SK-MEL-5 (cell line): Measurements from ENCODE around the gene GLRA3. TPM values are rescaled to one million over a fixed set of nuclear protein-coding genes. Genes with fewer than 3 reads are reported as not detected.
"Not testable (repeated sequence)": the region's sequence is repeated elsewhere in the genome, so short reads cannot be mapped to it uniquely, and the experiment has no call there.

Experiments
- DNase-seq: peaks from one replicate; pipeline ENCODE4 v3.0.0-alpha.2; 2016; ENCODE audit warnings: low read depth, low spot score
- in situ Hi-C: cut with HindIII; loops from 2 replicates; pipeline ENCODE4 v1.10.0; 2016; ENCODE audit warnings: low sequenced_read_pairs, high pct_unique_total_duplicates, low pct_unique_long_range_greater_than_20kb
- total RNA-seq: library from RNA; depleted of rRNA; stranded (reverse); fragments of >200 nt; shearing (Covaris generic); gene quantifications from 2 replicates; pipeline ENCODE4 v1.2.3, GENCODE V29; 2014

Gene GLRA3
- total RNA-seq, 1 experiment from 2014 or later: not detected

GRCh38 chr4:174691876-174692275 lies 137.2 kb downstream of the GLRA3 start:
- in situ Hi-C loops, DNase-seq: not testable (repeated sequence)

- in situ Hi-C loops: no loop called here
Observed at GRCh38 chr4:174690665-174691064, 138.4 kb downstream of the GLRA3 start.

GRCh38 chr4:174689618-174690017 lies 139.4 kb downstream of the GLRA3 start:
- in situ Hi-C loops: no loop called here
- DNase-seq: no peak

More at GRCh38 chr4:174690665-174691064, 138.4 kb downstream of the GLRA3 start:
- DNase-seq: no peak

GRCh38 chr4:174686826-174687225 lies 142.2 kb downstream of the GLRA3 start:
- in situ Hi-C loops: no loop called here
- DNase-seq: no peak

- DNase-seq: no peak
- in situ Hi-C loops: no loop called here
Observed at GRCh38 chr4:174681723-174682300, 147.2 kb downstream of the GLRA3 start.

GRCh38 chr4:174674305-174674840 lies 154.7 kb downstream of the GLRA3 start:
- no peak for DNase-seq
- in situ Hi-C loops: no loop called here

- in situ Hi-C loops: no loop called here
- DNase-seq: no peak
Observed at GRCh38 chr4:174673865-174674264, 155.2 kb downstream of the GLRA3 start.

- in situ Hi-C loops: no loop called here
- DNase-seq: peak; percentile 13
Observed at GRCh38 chr4:174672276-174672675, 156.8 kb downstream of the GLRA3 start.

- peak; percentile 16 for DNase-seq
Observed at GRCh38 chr4:174669270-174669669, 159.8 kb downstream of the GLRA3 start.

GRCh38 chr4:174665799-174666198 lies 163.2 kb downstream of the GLRA3 start:
- DNase-seq: no peak
- in situ Hi-C loops: no loop called here

More at GRCh38 chr4:174669270-174669669, 159.8 kb downstream of the GLRA3 start:
- in situ Hi-C loops: no loop called here

- DNase-seq: no peak
- in situ Hi-C loops: no loop called here
Observed at GRCh38 chr4:174663216-174663615, 165.8 kb downstream of the GLRA3 start.

GRCh38 chr4:174658246-174658645 lies 170.8 kb downstream of the GLRA3 start:
- in situ Hi-C loops: no loop called here
- DNase-seq: no peak

- DNase-seq: no peak
Observed at GRCh38 chr4:174657472-174657871, 171.6 kb downstream of the GLRA3 start.

GRCh38 chr4:174654634-174655033 lies 174.4 kb downstream of the GLRA3 start:
- DNase-seq: no peak

More at GRCh38 chr4:174657472-174657871, 171.6 kb downstream of the GLRA3 start:
- in situ Hi-C loops: no loop called here

GRCh38 chr4:174650711-174651355 lies 178.2 kb downstream of the GLRA3 start:
- DNase-seq: peak; percentile 56
- in situ Hi-C loops: no loop called here

More at GRCh38 chr4:174654634-174655033, 174.4 kb downstream of the GLRA3 start:
- in situ Hi-C loops: no loop called here

- in situ Hi-C loops: no loop called here
- no peak for DNase-seq
Observed at GRCh38 chr4:174648812-174649211, 180.2 kb downstream of the GLRA3 start.

GRCh38 chr4:174646326-174646725 lies 182.7 kb downstream of the GLRA3 start:
- in situ Hi-C loops: no loop called here
- DNase-seq: no peak

GRCh38 chr4:174640146-174640545 lies 188.9 kb downstream of the GLRA3 start:
- DNase-seq: no peak
- in situ Hi-C loops: no loop called here

GRCh38 chr4:174635732-174636131 lies 193.3 kb downstream of the GLRA3 start:
- in situ Hi-C loops: no loop called here
- no peak for DNase-seq
